Mesothelial cell of epicardium (in vitro differentiated cells): ENCODE results near the gene ZNF821. TPM values are rescaled to one million over a fixed set of nuclear protein-coding genes. Genes with fewer than 3 reads are reported as not detected.

Experiments used
- DNase-seq, 2 experiments: peaks; one replicate each; pipeline ENCODE4 v3.0.0; 2021; ENCODE audit warnings: low spot score in 2 of 2; ENCODE audit not compliant: unreplicated experiment in 2 of 2
- H3K27ac Mint-ChIP-seq: 2 replicates; pipeline ENCODE4 v1.8.0; 2021; ENCODE audit warnings: mixed read lengths
- H3K27me3 Mint-ChIP-seq: 2 replicates; pipeline ENCODE4 v1.8.0; 2021; ENCODE audit warnings: low read depth, mixed read lengths
- H3K36me3 Mint-ChIP-seq: 2 replicates; pipeline ENCODE4 v1.8.0; 2021; ENCODE audit warnings: mixed read lengths
- H3K4me1 Mint-ChIP-seq: 2 replicates; pipeline ENCODE4 v1.8.0; 2021; ENCODE audit warnings: mixed read lengths
- H3K4me3 Mint-ChIP-seq: 2 replicates; pipeline ENCODE4 v1.8.0; 2021; ENCODE audit warnings: mild to moderate bottlenecking, moderate library complexity, mixed read lengths
- H3K9me3 Mint-ChIP-seq: 2 replicates; pipeline ENCODE4 v1.8.0; 2021; ENCODE audit warnings: mixed read lengths
- CTCF ChIP-seq: fragments of 200-600 bp; sonication (generic); IDR thresholded peaks from one replicate; pipeline ENCODE4 v1.5.0; 2021; ENCODE audit warnings: antibody characterized with exemption; ENCODE audit not compliant: unreplicated experiment
- total RNA-seq: library from RNA; stranded (reverse); gene quantifications from 3 replicates; pipeline ENCODE4 v1.2.1, GENCODE V29; 2021

ZNF821 gene
- total RNA-seq, 1 donor from 2014 or later: 28.8 TPM

GRCh38 chr16:71893888-71894228 lies 9.9 kb upstream of the ZNF821 start:
- no peak for TF ChIP-seq CTCF
- Mint-ChIP-seq H3K9me3 (no peaks in the 10 kb centered on the region), H3K27ac (peak overlapping the region; percentile 99), H3K4me3 (peak overlapping the region; percentile 96), H3K36me3 (no peaks in the 10 kb centered on the region), H3K4me1 (peaks cover 14% of the 10 kb centered on the region), H3K27me3 (no peaks in the 10 kb centered on the region)
- DNase-seq: no peak

GRCh38 chr16:71889147-71889546 lies 5.2 kb upstream of the ZNF821 start:
- Mint-ChIP-seq H3K27me3 (no peaks in the 10 kb centered on the region), H3K4me1 (peaks cover 13% of the 10 kb centered on the region), H3K36me3 (no peaks in the 10 kb centered on the region)

GRCh38 chr16:71885261-71885650 lies 1.3 kb upstream of the ZNF821 start:
- Mint-ChIP-seq H3K36me3 (peaks cover 1% of the 10 kb centered on the region), H3K4me1 (peaks cover 18% of the 10 kb centered on the region), H3K4me3 (peak overlapping the region; percentile 98), H3K9me3 (no peaks in the 10 kb centered on the region), H3K27ac (peak overlapping the region; percentile 76), H3K27me3 (no peaks in the 10 kb centered on the region)
- no peak for DNase-seq
- TF ChIP-seq CTCF: no peak

More at GRCh38 chr16:71889147-71889546, 5.2 kb upstream of the ZNF821 start:
- H3K27ac Mint-ChIP-seq: no peak overlapping the region
- no peaks in the 10 kb centered on the region for H3K9me3 Mint-ChIP-seq
- H3K4me3 Mint-ChIP-seq: no peak overlapping the region
- TF ChIP-seq CTCF: no peak
- no peak for DNase-seq

- Mint-ChIP-seq H3K9me3 (no peaks in the 10 kb centered on the region), H3K27me3 (no peaks in the 10 kb centered on the region), H3K36me3 (peaks cover 17% of the 10 kb centered on the region), H3K4me1 (peaks cover 18% of the 10 kb centered on the region), H3K27ac (peak overlapping the region; percentile 96), H3K4me3 (peak overlapping the region; percentile 87)
- TF ChIP-seq CTCF: no peak
- peak; percentile 42 to 77 for DNase-seq
Observed at GRCh38 chr16:71883168-71883848, 674 bp downstream of the ZNF821 start.

- Mint-ChIP-seq H3K4me1 (peaks cover 18% of the 10 kb centered on the region), H3K27ac (peak overlapping the region; percentile 96), H3K27me3 (no peaks in the 10 kb centered on the region), H3K9me3 (no peaks in the 10 kb centered on the region), H3K4me3 (peak overlapping the region; percentile 87), H3K36me3 (peaks cover 17% of the 10 kb centered on the region)
- peak; percentile 96 for TF ChIP-seq CTCF
- DNase-seq: peak in 1 of 2 experiments; percentile 67
Observed at GRCh38 chr16:71882505-71883167, 1.3 kb downstream of the ZNF821 start.
